H1 (cell line): ENCODE data around the gene IP6K3. TPM values are rescaled to one million over a fixed set of nuclear protein-coding genes. Genes with fewer than 3 reads are reported as not detected.

Experiments
- PHF8 ChIP-seq: fragments of 200-600 bp; sonication (generic); conservative IDR thresholded peaks from 2 replicates; pipeline ENCODE4 v1.7.1; 2012; ENCODE audit warnings: low read depth, mild to moderate bottlenecking, inconsistent platforms, low read length, moderate library complexity
- polyA plus RNA-seq, 7 experiments: library from polyadenylated mRNA; depleted of rRNA in 3 of 7; stranded (reverse) in 5 of 7; unstranded in 2 of 7; fragments of >200 nt in 5 of 7; fragments of 200-250 nt in 2 of 7; gene quantifications; 1 replicate in 5 of 7; 2 replicates in 1 of 7; 4 replicates in 1 of 7; pipeline versions ENCODE4 v1.2.1 to v1.2.3, GENCODE V29; 2011 to 2013; ENCODE audit warnings: missing spikeins in 2 of 7, mixed read lengths in 2 of 7
- total RNA-seq: library from RNA; stranded (reverse); fragmentation: NEBNext Ultra II Directional; extraction: Animal tissue kit (Norgen Biotek cat#: 25700); gene quantifications from 2 replicates; pipeline ENCODE4 v1.2.1, GENCODE V29; 2021
- TF ChIP-seq, protein P1 (sequence below): IDR thresholded peaks from 2 replicates; pipeline ENCODE4 v1.6.1; 2012; ENCODE audit warnings: low read length, inconsistent platforms

Gene IP6K3
- total and polyA plus RNA-seq, 2 of the 8 experiments (the other 6 are each of a cell fraction or from before 2014, with no cell fraction given): 0.22 to 0.73 TPM

DNA sequence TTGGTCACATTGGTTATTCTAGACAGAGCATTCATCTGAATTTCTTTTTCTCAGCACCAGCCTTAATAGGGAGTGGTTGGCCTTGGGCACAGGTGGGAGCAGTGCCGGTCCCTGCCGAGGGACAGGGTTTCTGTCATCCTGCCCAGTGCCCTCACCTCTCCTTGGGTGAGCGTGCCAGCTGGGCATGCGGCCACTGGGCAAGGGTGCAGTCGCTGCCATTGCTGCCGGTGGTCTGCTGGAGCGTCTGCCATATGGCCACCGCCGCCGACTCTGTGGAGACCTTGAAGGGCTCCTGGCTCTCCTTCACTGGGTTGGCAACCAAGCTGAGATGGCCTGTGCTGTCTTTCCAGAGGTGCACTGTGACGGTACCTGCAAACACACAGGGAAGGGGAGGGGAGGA, 18.8 kb downstream of the IP6K3 start (continued):
- TF ChIP-seq, protein P1, sequence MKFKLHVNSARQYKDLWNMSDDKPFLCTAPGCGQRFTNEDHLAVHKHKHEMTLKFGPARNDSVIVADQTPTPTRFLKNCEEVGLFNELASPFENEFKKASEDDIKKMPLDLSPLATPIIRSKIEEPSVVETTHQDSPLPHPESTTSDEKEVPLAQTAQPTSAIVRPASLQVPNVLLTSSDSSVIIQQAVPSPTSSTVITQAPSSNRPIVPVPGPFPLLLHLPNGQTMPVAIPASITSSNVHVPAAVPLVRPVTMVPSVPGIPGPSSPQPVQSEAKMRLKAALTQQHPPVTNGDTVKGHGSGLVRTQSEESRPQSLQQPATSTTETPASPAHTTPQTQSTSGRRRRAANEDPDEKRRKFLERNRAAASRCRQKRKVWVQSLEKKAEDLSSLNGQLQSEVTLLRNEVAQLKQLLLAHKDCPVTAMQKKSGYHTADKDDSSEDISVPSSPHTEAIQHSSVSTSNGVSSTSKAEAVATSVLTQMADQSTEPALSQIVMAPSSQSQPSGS: no peak
- TF ChIP-seq PHF8: no peak
